LNCAP (cell line): ENCODE measurements around the gene CMTM7.

Source experiments
- TF ChIP-seq, protein P1 (sequence below): fragments of 450-650 bp; IDR thresholded peaks from 2 replicates; pipeline ENCODE4 v1.5.1; 2017; ENCODE audit warnings: mild to moderate bottlenecking

Gene CMTM7

DNA sequence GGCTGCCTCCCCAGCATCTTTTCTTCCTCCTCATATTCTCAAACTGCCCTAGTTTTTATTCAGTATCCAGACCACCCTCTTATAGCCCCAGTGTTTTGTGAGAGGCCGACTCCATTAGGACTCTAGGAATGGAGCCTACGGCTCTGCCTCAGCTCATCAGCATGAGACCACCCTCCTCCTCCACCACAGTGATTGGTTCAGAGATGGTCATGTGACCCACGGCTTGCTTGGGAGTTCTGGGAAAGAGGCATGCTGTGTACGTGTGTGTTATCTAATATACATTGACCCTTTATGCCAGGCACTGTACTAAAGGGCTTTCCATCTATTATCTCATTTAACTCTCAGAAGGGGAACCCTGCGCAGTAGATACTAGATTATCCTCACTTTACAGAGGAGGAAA is 17.8 kb upstream of the CMTM7 start:
- TF ChIP-seq, protein P1, sequence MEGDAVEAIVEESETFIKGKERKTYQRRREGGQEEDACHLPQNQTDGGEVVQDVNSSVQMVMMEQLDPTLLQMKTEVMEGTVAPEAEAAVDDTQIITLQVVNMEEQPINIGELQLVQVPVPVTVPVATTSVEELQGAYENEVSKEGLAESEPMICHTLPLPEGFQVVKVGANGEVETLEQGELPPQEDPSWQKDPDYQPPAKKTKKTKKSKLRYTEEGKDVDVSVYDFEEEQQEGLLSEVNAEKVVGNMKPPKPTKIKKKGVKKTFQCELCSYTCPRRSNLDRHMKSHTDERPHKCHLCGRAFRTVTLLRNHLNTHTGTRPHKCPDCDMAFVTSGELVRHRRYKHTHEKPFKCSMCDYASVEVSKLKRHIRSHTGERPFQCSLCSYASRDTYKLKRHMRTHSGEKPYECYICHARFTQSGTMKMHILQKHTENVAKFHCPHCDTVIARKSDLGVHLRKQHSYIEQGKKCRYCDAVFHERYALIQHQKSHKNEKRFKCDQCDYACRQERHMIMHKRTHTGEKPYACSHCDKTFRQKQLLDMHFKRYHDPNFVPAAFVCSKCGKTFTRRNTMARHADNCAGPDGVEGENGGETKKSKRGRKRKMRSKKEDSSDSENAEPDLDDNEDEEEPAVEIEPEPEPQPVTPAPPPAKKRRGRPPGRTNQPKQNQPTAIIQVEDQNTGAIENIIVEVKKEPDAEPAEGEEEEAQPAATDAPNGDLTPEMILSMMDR: no peak

DNA sequence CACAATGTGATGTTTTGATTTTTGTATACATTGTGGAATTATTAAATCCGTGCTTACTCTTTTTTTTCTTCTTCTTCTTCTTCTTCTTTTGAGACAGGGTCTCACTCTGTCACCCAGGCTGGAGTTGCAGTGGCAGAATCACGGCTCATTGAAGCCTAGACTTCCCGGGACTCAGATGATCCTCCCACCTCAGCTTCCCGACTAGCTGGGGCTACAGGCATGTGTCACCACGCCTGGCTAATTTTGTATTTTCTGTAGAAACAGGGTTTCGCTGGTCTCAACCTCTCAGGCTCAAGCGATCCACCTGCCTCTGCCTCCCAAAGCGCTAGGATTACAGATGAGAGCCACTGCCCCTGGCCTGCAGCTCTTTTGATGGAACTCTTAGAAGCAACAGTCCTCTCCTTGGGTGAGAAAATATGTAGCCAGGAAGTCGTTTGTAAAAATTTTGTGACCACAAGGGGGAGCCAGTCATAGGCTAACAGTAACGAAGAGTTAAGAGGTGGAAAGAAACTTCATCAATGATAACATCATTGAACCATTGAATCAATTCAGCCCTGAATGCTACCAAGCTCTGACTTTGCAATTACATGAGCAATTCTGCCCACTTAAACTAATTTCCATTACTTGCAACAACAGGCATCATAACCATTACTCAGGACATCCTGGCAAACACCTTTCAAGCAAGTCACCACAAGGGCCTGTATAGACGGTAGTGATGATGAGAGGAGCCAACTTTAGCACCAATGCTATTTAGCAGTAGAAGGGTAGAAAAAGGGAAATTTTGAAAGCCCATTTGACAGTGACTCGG is 16.7 kb upstream of the CMTM7 start:
- TF ChIP-seq, protein P1: peak; percentile 66

DNA sequence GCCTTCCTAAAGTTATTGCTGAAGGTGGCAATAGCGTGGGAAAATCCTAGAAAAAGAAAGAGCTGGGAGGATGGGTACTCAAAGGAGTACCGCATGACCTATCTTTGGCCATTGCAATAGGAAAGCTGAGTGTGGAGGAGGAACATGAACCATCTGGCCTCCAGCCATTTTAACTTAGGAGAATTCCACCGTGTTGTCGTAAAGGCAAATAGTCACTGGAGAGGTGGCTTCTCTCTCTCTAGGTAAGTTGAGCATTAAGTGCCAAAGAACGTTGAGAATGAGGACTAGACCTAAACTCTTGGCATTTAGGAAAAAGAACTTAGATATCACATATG is 16.1 kb upstream of the CMTM7 start:
- TF ChIP-seq, protein P1: no peak

DNA sequence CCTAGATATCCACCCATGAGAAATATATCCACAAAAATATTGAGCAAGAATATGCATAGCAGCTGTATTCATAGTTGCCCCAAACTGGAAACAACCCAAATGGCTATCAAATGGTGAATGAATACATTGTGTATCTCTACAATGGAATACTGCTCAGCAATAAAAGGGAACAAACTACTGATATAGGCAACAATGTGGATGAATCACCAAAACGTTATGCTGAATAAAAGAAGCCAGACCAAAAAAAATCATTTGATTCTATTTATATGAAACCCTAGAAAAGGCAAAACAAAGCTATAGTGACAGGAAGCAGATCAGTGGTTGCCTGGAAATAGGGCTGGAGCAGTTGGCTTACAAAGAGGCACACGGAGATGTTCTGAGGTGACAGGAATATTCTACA is 15.5 kb upstream of the CMTM7 start:
- TF ChIP-seq, protein P1: no peak

DNA sequence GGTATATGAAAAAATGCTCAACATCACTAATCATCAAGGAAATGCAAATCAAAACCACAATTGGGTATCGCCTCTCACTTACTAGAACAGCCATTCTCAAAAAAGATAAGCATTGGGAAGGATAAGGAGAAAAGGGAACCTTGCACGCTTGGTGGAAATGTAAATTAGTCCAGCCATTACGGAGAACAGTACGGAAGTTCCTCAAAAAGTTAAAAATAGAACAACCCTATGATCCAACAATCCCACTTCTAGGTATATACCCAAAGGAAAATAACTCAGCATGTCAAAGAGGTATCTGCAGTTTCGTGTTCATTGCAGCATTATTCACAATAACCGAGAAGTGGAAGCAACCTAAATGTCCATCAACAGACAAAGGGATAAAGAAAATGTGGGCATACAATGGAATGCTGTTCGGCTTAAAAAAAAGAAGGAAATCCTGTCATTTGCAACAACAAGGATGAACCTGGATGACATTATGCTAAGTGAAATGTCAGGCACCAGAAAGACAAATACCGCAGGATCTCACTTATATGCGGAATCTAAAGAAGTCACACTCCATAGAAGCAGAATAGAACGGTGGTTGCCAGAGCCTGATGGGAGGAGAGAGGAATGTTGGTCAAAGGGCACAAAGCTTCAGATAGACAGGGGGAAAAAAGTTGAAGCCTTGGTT is 11.7 kb upstream of the CMTM7 start:
- TF ChIP-seq, protein P1: no peak

DNA sequence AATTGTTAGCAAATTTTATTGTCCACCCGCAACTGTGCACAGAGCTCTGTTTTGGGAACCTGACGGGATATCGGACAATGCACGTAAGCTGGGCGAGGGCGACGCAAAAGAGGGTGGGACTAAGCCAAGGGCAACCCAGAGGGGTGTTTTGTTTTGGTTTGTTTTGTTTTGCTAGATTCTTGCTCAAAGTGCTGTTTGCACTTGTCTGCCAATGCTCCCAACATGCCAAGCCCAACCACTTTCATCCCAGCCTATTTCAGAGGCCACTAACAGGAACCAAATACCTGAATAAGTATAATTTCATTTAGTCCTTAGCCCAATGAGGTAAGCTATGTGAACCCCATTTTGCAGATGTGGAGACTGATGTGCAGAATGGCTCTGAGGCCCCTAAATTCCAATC is 9.7 kb upstream of the CMTM7 start:
- TF ChIP-seq, protein P1: no peak

DNA sequence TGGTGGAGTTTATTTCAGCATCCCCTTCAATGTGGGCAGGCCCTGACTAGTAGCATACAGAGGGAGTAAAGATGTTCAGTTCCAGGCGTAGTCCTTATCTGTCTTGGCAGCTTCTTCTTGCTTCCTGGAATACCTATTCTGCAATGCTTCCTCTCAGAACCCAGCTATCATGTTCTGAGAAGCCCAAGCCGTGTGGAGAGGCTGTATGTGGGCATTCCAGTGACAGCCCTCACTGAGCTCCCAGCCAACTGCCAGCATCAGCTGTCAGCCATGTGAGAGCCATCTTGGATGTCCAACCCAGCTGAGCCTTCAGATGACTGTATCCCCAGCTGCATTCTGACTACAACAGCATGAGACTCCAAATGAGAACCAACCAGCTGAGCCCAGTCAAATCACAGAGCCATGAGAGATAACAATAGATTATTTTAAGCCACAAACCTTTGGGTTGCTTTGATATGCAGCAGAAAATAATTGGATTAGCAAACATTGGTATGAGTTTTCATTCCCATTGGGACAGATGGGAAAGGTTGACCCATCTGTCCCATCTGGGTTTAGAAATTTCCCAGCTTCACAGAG is 8.4 kb upstream of the CMTM7 start:
- TF ChIP-seq, protein P1: no peak
